Measurements from ENCODE around the gene TXNDC2. TPM values are rescaled to one million over a fixed set of nuclear protein-coding genes. Genes with fewer than 3 reads are reported as not detected.

TXNDC2 gene
- total and polyA plus RNA-seq, 9 of the 15 experiments (the other 6 are each of a cell fraction or from before 2014, with no cell fraction given) = 1.2 to 4.9 (median 2.3) TPM

DNA sequence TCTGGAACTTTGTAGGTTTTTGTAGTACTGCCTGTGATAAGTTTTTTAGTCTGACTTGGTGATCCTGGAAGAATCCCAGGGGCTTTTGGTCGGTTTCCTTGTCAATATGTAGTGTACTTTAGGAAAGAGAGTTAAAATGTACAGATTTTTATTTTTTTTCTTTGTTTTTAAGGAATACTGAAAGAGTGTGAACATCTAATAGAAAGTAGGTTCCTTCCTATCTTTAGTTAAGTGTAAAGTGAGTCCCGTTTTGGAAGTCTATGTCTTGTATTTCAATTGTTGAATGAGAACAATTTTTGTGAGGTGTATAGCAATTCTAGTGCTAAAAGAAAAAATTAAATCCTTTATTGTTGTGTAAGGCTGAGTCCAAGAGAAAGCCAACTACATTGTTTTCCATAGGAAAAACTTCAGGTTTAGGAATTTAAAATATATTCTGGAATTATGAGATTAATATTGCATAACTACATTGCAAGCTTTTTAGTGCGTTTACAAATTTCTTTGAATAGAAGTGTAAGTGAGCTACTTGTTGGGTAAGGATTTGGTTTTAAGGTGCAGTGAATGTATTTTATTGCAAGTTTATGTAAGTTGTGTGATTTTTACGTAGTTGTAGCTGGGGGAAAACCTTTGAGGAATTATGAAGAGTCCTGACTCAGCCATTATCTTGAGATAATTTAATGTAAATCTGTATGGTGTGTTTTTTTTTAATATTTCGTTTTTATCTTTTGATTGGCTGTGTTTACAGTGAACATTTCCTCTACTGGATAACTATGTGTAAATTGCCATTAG lies 29.7 kb downstream of the TXNDC2 start (continued):
- no peak for TF ChIP-seq REST (IDR thresholded peaks at IDR 0.05; ENCODE audit: borderline replicate concordance)
- TF ChIP-seq REST (CRISPR knock-in tag; IDR thresholded peaks at IDR 0.05; ENCODE audit: low read depth) = no peak
- TF ChIP-seq, protein P1, sequence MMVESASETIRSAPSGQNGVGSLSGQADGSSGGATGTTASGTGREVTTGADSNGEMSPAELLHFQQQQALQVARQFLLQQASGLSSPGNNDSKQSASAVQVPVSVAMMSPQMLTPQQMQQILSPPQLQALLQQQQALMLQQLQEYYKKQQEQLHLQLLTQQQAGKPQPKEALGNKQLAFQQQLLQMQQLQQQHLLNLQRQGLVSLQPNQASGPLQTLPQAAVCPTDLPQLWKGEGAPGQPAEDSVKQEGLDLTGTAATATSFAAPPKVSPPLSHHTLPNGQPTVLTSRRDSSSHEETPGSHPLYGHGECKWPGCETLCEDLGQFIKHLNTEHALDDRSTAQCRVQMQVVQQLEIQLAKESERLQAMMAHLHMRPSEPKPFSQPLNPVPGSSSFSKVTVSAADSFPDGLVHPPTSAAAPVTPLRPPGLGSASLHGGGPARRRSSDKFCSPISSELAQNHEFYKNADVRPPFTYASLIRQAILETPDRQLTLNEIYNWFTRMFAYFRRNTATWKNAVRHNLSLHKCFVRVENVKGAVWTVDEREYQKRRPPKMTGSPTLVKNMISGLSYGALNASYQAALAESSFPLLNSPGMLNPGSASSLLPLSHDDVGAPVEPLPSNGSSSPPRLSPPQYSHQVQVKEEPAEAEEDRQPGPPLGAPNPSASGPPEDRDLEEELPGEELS (CRISPR knock-in tag; IDR thresholded peaks at IDR 0.05; ENCODE audit: borderline replicate concordance) = no peak
- no peak for TF ChIP-seq ARHGAP35 (IDR thresholded peaks at IDR 0.05; ENCODE audit: partially characterized antibody)
- no peak for TF ChIP-seq CCAR2 (IDR thresholded peaks at IDR 0.05; ENCODE audit: low read depth, low read length)
- TF ChIP-seq ZBTB49 (CRISPR knock-in tag; IDR thresholded peaks at IDR 0.05; ENCODE audit: borderline replicate concordance) = no peak
- peak; percentile 83 to 86 for TF ChIP-seq AFF1 (IDR thresholded peaks at IDR 0.05; ENCODE audit: low read depth in 1 of 2, partially characterized antibody in 2 of 2)
- TF ChIP-seq CC2D1A (IDR thresholded peaks at IDR 0.05) = peak; percentile 26; the same call in 1 of the 2 replicates
- no peak for TF ChIP-seq ZBTB1 (CRISPR knock-in tag; IDR thresholded peaks at IDR 0.05; ENCODE audit: borderline replicate concordance, low read depth)

Measured in K562 (cell line).